HepG2 (cell line): ENCODE results near the gene MIER2.

Experiments used
- RAD51 ChIP-seq: fragments of 450-650 bp; IDR thresholded peaks from 2 replicates; pipeline ENCODE4 v1.6.1; 2016; ENCODE audit warnings: borderline replicate concordance
- TF ChIP-seq, protein P1 (sequence below): sonication (generic); formaldehyde crosslinking; conservative IDR thresholded peaks from 2 replicates; pipeline ENCODE4 v1.4.0; 2020; ENCODE audit warnings: missing genetic modification reagents
- TF ChIP-seq, protein P2 (sequence below): sonication (generic); formaldehyde crosslinking; IDR thresholded peaks from 2 replicates; pipeline ENCODE4 v1.5.0; 2020; ENCODE audit warnings: mild to moderate bottlenecking, missing genetic modification reagents, moderate library complexity

DNA sequence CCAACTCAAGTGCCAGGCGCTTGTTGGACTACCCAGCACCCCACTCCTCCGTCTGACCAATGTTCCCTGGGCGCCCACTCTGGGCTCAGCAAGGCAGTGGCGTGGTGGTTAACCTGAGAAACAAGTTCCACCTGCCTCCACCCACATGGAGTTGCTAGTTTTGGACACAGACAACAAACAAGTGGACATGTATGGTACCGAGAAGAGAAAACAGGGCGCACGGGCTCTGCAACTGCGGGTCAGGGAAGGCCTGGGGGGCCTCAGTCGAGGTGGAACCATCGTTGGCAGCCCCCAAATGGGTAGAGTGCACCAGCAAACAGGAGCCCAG is 2.5 kb downstream of the MIER2 start:
- TF ChIP-seq, protein P1, sequence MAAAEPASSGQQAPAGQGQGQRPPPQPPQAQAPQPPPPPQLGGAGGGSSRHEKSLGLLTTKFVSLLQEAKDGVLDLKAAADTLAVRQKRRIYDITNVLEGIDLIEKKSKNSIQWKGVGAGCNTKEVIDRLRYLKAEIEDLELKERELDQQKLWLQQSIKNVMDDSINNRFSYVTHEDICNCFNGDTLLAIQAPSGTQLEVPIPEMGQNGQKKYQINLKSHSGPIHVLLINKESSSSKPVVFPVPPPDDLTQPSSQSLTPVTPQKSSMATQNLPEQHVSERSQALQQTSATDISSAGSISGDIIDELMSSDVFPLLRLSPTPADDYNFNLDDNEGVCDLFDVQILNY (CRISPR knock-in tag): no peak
- TF ChIP-seq, protein P2, sequence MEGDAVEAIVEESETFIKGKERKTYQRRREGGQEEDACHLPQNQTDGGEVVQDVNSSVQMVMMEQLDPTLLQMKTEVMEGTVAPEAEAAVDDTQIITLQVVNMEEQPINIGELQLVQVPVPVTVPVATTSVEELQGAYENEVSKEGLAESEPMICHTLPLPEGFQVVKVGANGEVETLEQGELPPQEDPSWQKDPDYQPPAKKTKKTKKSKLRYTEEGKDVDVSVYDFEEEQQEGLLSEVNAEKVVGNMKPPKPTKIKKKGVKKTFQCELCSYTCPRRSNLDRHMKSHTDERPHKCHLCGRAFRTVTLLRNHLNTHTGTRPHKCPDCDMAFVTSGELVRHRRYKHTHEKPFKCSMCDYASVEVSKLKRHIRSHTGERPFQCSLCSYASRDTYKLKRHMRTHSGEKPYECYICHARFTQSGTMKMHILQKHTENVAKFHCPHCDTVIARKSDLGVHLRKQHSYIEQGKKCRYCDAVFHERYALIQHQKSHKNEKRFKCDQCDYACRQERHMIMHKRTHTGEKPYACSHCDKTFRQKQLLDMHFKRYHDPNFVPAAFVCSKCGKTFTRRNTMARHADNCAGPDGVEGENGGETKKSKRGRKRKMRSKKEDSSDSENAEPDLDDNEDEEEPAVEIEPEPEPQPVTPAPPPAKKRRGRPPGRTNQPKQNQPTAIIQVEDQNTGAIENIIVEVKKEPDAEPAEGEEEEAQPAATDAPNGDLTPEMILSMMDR (CRISPR knock-in tag): no peak
- no peak for TF ChIP-seq RAD51
